Sigmoid colon (tissue), 7 donors: ENCODE measurements around the gene H3-3A. TPM values are rescaled to one million over a fixed set of nuclear protein-coding genes. Genes with fewer than 3 reads are reported as not detected.

ENCODE experiments used
- DNase-seq: peaks from one replicate; pipeline ENCODE4 v3.0.0-alpha.2; 2019
- H3K27ac ChIP-seq, 4 donors: fragments of 200-600 bp; sonication (generic); one replicate each; pipeline ENCODE4 v1.5.1; 2016 to 2019; ENCODE audit warnings: mild to moderate bottlenecking in 1 of 4
- H3K27me3 ChIP-seq, 3 donors: fragments of 200-600 bp; sonication (generic); one replicate each; pipeline ENCODE4 v1.5.1; 2019; ENCODE audit warnings: mild to moderate bottlenecking in 1 of 3
- H3K36me3 ChIP-seq, 4 donors: fragments of 200-600 bp; sonication (generic); one replicate each; pipeline ENCODE4 v1.5.1; 2016 to 2019
- H3K4me1 ChIP-seq, 4 donors: fragments of 200-600 bp; sonication (generic); one replicate each; pipeline ENCODE4 v1.5.1; 2017 to 2019
- H3K4me3 ChIP-seq, 4 donors: fragments of 200-600 bp; sonication (generic); one replicate each; pipeline ENCODE4 v1.5.1; 2017 to 2019; ENCODE audit warnings: mild to moderate bottlenecking in 2 of 4, moderate library complexity in 1 of 4
- H3K9me3 ChIP-seq, 4 donors: fragments of 200-600 bp in 3 of 4; sonication (generic) in 3 of 4; one replicate each; pipeline versions ENCODE4 v1.5.1 to v1.6.1; 2013 to 2019
- CTCF ChIP-seq, 4 experiments: fragments of 450-650 bp in 3 of 4; fragments of 200-600 bp in 1 of 4; IDR thresholded peaks; one replicate each; pipeline ENCODE4 v1.5.1; 2016 to 2019; ENCODE audit warnings: antibody characterized with exemption in 4 of 4, mild to moderate bottlenecking in 3 of 4, moderate library complexity in 2 of 4
- EP300 ChIP-seq, 4 donors: sonication (generic); formaldehyde crosslinking; IDR thresholded peaks; one replicate each; pipeline ENCODE4 v1.6.1; 2017; ENCODE audit warnings: antibody characterized with exemption in 4 of 4
- POLR2A ChIP-seq, 2 donors: fragments of 450-650 bp; IDR thresholded peaks; one replicate each; pipeline ENCODE4 v1.6.1; 2016; ENCODE audit warnings: antibody characterized with exemption in 2 of 2, mild to moderate bottlenecking in 2 of 2, moderate library complexity in 2 of 2
- POLR2AphosphoS5 ChIP-seq, 4 donors: sonication (generic); formaldehyde crosslinking; IDR thresholded peaks; one replicate each; pipeline ENCODE4 v1.6.1; 2017; ENCODE audit warnings: antibody characterized with exemption in 4 of 4
- WGBS, 2 donors: extraction: QIAGEN DNeasy Blood & Tissue Kit; methylation state at CpG; one replicate each; pipeline ENCODE4 v1.1.7; 2013; 5-methylcytosine and 5-hydroxymethylcytosine counted together
- intact Hi-C: fragments of 100-400 bp; cut with DNase I; formaldehyde crosslinking; loops from one replicate; pipeline ENCODE4 v1.15.1; 2023
- polyA plus RNA-seq, 3 donors: library from polyadenylated mRNA; stranded (reverse); fragments of 200-250 nt; gene quantifications; one replicate each; pipeline ENCODE4 v1.2.3, GENCODE V29; 2013
- total RNA-seq, 4 donors: library from RNA; depleted of rRNA; stranded (reverse); fragments of >200 nt; gene quantifications; one replicate each; pipeline ENCODE4 v1.1.0, GENCODE V29; 2016
- donor health status: healthy with polysubstance abuse.
- donor health status: Bipolar disorder and iron deficiency.
- donor health status: healthy.

H3-3A gene
- total and polyA plus RNA-seq, 7 donors, result 320 to 2,184 (median 452) TPM

DNA sequence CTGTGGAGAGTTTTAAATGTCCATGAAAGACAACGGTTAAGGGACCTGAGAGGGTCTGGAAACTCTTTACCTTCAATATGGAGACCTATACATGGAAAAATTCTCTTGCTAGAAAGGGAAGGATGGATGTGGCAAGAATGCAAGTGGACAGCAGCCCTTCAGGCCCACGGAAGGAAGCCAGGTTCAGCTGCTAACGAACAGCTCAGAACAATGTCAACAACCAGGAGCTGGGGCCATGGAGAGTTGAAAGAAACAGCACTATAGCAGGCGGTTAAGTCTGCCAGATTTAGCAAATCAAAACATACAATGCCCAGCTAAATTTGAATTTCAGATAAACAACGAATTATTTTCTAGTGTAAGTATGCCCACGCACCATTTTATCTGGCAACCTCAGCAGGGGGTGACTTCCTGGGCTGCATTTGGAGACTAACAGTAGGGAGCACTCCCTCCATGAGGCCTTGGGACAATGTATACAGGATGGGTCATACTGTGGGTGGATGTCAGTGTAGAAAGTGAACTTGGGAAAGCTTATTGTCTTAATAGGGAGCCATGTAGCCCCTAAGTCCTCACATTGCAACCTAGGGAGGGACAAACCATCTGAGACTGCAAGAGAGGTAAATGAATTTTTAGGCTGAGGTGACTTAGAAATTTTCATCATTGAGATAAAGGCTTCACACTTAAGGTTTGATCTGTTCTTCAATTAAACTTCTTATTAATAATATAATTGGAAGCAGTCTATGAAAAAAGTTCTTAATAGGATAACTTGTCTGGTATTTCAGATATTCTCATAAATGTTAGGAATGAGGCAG lies 7.8 kb upstream of the H3-3A start:
- H3K4me3 ChIP-seq, result no peak overlapping the region
- TF ChIP-seq CTCF (IDR thresholded peaks at IDR 0.05) (no peak), POLR2AphosphoS5 (IDR thresholded peaks at IDR 0.05) (no peak), POLR2A (IDR thresholded peaks at IDR 0.05) (no peak), EP300 (IDR thresholded peaks at IDR 0.05) (no peak)
- no peaks in the 10 kb centered on the region for H3K9me3 ChIP-seq
- H3K27ac ChIP-seq, result no peak overlapping the region
- WGBS, 2 donors, result 67 to 79% methylated on average over 6 of the region's 6 CpGs
- no peaks in the 10 kb centered on the region for H3K4me1 ChIP-seq
- no peak for DNase-seq
- peaks cover 0 to 16% (median 5%) of the 10 kb centered on the region in 4 donors for H3K36me3 ChIP-seq
- intact Hi-C loops, result no loop called here
- H3K27me3 ChIP-seq, result no peaks in the 10 kb centered on the region

DNA sequence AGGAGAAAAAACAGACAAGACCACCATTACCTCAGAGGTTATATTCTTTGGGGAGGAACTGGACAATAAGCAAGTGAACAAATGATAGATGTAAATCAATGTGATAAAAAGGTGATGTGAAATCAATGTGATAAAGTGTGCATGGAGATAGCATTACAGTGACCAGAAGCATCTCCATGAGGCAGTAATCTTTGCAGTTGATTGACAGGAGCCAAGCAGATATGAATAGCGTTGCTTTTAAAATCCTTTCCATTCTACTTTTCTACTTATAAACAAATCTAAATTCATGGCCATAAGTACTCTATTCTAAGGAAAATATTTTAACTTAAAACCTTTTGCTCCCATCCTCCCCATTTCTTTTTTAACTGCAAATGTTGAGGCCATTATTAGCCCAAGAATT lies 2.8 kb upstream of the H3-3A start:
- Histone ChIP-seq H3K36me3 (peaks cover 0 to 18% (median 5%) of the 10 kb centered on the region in 4 donors), H3K9me3 (no peaks in the 10 kb centered on the region), H3K4me3 (no peak overlapping the region), H3K27ac (no peak overlapping the region), H3K27me3 (no peaks in the 10 kb centered on the region), H3K4me1 (peaks cover 0 to 19% (median 13%) of the 10 kb centered on the region in 4 donors)
- intact Hi-C loops, result loop anchor here (5.0 to 10.0 kb wide), 4 partner anchors 128 to 635 kb away; partner anchors contain the start of genes ACBD3, ENAH, LBR and PYCR2
- 93 to 98% methylated on average over 1 of the region's 1 CpG for WGBS, 2 donors
- DNase-seq, result no peak
- TF ChIP-seq CTCF (IDR thresholded peaks at IDR 0.05), result no peak
- TF ChIP-seq EP300 (IDR thresholded peaks at IDR 0.05), result no peak
- no peak for TF ChIP-seq POLR2AphosphoS5 (IDR thresholded peaks at IDR 0.05)
- no peak for TF ChIP-seq POLR2A (IDR thresholded peaks at IDR 0.05)

GRCh38 chr1:226060427-226060826 lies 2.1 kb upstream of the H3-3A start:
- DNase-seq, result no peak
- H3K4me1 ChIP-seq, result peaks cover 0 to 26% (median 20%) of the 10 kb centered on the region in 4 donors
- H3K36me3 ChIP-seq, result peaks cover 0 to 18% (median 5%) of the 10 kb centered on the region in 4 donors
- H3K4me3 ChIP-seq, result no peak overlapping the region
- no peaks in the 10 kb centered on the region for H3K9me3 ChIP-seq
- intact Hi-C loops, result loop anchor here (5.0 to 10.0 kb wide), 4 partner anchors 127 to 636 kb away; partner anchors contain the start of genes ACBD3, ENAH, LBR and PYCR2
- WGBS, 2 donors, result 96% methylated on average over 1 of the region's 1 CpG
- no peaks in the 10 kb centered on the region for H3K27me3 ChIP-seq
- H3K27ac ChIP-seq, result peak overlapping the region in 3 of 4 donors; percentile 97 to 100 (median 99)
- TF ChIP-seq EP300 (IDR thresholded peaks at IDR 0.05) (no peak), CTCF (IDR thresholded peaks at IDR 0.05) (no peak), POLR2A (IDR thresholded peaks at IDR 0.05) (no peak), POLR2AphosphoS5 (IDR thresholded peaks at IDR 0.05) (no peak)

DNA sequence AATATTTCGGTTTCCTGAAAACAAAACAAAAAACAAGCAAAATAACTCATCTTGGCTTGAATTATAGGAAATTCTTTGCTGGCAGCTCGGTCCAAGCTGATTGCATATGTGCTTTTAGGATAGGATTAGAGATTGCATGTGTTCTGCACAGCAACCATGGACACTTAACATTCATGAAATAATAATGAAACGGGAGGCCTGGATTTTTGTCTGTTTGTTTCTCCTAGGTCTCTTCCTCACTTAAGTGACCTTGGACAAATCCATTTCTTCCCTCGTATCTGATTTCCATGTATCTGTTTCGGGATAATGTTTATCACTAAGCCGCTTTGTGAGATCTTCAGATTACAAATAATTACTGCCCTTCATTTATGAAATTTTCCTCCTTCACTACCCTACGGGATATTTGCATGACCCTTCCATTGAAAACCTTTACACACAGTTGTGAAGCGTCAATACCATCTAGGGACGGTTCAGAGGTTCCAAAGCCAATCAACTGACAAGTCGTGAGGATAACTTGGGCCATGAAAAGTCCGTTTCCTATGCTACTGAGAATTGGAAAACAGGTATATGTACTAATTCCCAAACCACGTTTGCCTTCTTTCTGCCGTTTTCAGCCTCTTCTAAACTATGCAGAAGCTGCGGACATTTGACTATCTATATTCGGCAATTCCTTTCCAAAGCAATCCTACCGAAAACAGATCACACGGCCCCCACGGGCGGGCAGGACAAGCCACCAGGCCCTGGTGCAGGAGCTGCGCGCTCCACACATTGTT lies 1.3 kb upstream of the H3-3A start:
- Histone ChIP-seq H3K4me1 (peaks cover 0 to 34% (median 28%) of the 10 kb centered on the region in 4 donors), H3K27me3 (no peaks in the 10 kb centered on the region), H3K36me3 (peaks cover 4 to 27% (median 6%) of the 10 kb centered on the region in 4 donors), H3K9me3 (no peaks in the 10 kb centered on the region), H3K4me3 (peak overlapping the region; percentile 60 to 87 (median 77)), H3K27ac (peak overlapping the region; percentile 97 to 100 (median 98))
- no peak for DNase-seq
- TF ChIP-seq CTCF (IDR thresholded peaks at IDR 0.05) (no peak), POLR2AphosphoS5 (IDR thresholded peaks at IDR 0.05) (no peak), POLR2A (IDR thresholded peaks at IDR 0.05) (no peak), EP300 (IDR thresholded peaks at IDR 0.05) (no peak)
- WGBS, 2 donors, result 6 to 18% methylated on average over 21 of the region's 21 CpGs
- intact Hi-C loops, result loop anchor here (1.0 to 10.0 kb wide), 5 partner anchors 62 to 636 kb away; partner anchors contain the start of genes ACBD3, ENAH, LBR and PYCR2
